Hepatocyte (in vitro differentiated cells): ENCODE measurements around the gene UQCRQ. TPM values are rescaled to one million over a fixed set of nuclear protein-coding genes. Genes with fewer than 3 reads are reported as not detected.

Experiments used
- DNase-seq: peaks from one replicate; pipeline ENCODE4 v3.0.0-alpha.2; 2016; ENCODE audit warnings: low spot score
- H2AFZ ChIP-seq: fragments of 200-600 bp; sonication (generic); 2 replicates; pipeline ENCODE4 v1.6.0; 2016; ENCODE audit warnings: antibody characterized with exemption, mild to moderate bottlenecking
- H3K27ac ChIP-seq: fragments of 200-600 bp; sonication (generic); 2 replicates; pipeline ENCODE4 v1.5.1; 2016; ENCODE audit warnings: mild to moderate bottlenecking
- H3K27me3 ChIP-seq: fragments of 200-600 bp; sonication (generic); 2 replicates; pipeline ENCODE4 v1.6.1; 2016
- H3K36me3 ChIP-seq: fragments of 200-600 bp; sonication (generic); replicated peaks from 2 replicates; pipeline ENCODE4 v1.5.1; 2016; ENCODE audit warnings: low read depth; ENCODE audit not compliant: insufficient read depth
- H3K4me1 ChIP-seq: fragments of 200-600 bp; sonication (generic); 2 replicates; pipeline ENCODE4 v1.5.1; 2016; ENCODE audit warnings: mild to moderate bottlenecking, moderate library complexity; ENCODE audit not compliant: insufficient read depth
- H3K4me2 ChIP-seq: fragments of 200-600 bp; sonication (generic); 2 replicates; pipeline ENCODE4 v1.6.0; 2016
- H3K4me3 ChIP-seq: fragments of 200-600 bp; sonication (generic); 2 replicates; pipeline ENCODE4 v1.5.1; 2016; ENCODE audit warnings: mild to moderate bottlenecking
- H3K79me2 ChIP-seq: fragments of 200-600 bp; sonication (generic); 2 replicates; pipeline ENCODE4 v1.6.0; 2017; ENCODE audit warnings: mild to moderate bottlenecking
- H3K9me2 ChIP-seq: fragments of 200-600 bp; sonication (generic); replicated peaks from 2 replicates; pipeline ENCODE4 v1.6.0; 2017; ENCODE audit warnings: mild to moderate bottlenecking; ENCODE audit not compliant: insufficient read depth
- H3K9me3 ChIP-seq: fragments of 200-600 bp; sonication (generic); 2 replicates; pipeline ENCODE4 v1.5.1; 2016; ENCODE audit warnings: low read depth, mild to moderate bottlenecking
- H4K20me1 ChIP-seq: fragments of 200-600 bp; sonication (generic); 2 replicates; pipeline ENCODE4 v1.6.0; 2016; ENCODE audit warnings: mild to moderate bottlenecking; ENCODE audit not compliant: insufficient read depth, poor library complexity, severe bottlenecking
- EZH2 ChIP-seq: fragments of 200-600 bp; sonication (generic); IDR thresholded peaks from 2 replicates; pipeline ENCODE4 v1.6.1; 2016; ENCODE audit warnings: antibody characterized with exemption, mild to moderate bottlenecking, borderline replicate concordance
- EZH2phosphoT487 ChIP-seq: fragments of 200-600 bp; sonication (generic); IDR thresholded peaks from one replicate; pipeline ENCODE4 v1.6.1; 2018; ENCODE audit warnings: antibody characterized with exemption, mild to moderate bottlenecking, low read depth, moderate library complexity; ENCODE audit not compliant: unreplicated experiment, severe bottlenecking
- WGBS: methylation state at CpG from one replicate; pipeline ENCODE4 v1.1.6; 2016; ENCODE audit warnings: low lambda C conversion rate; ENCODE audit errors: missing lambda C conversion rate; 5-methylcytosine and 5-hydroxymethylcytosine counted together
- polyA plus RNA-seq: library from polyadenylated mRNA; unstranded; fragments of >200 nt; fragmentation: Nextera tagmentation; extraction: Ambion mirVana; gene quantifications from 2 replicates; pipeline ENCODE4 v1.2.1, GENCODE V29; 2016
- total RNA-seq: library from RNA; depleted of rRNA; stranded (reverse); fragments of >200 nt; gene quantifications from 2 replicates; pipeline ENCODE4 v1.2.3, GENCODE V29; 2014
- TF ChIP-seq, protein P1 (sequence below): fragments of 200-600 bp; sonication (generic); IDR thresholded peaks from 2 replicates; pipeline ENCODE4 v1.5.1; 2016; ENCODE audit warnings: antibody characterized with exemption, mild to moderate bottlenecking; ENCODE audit not compliant: poor library complexity

Gene UQCRQ
- total and polyA plus RNA-seq, 2 experiments from 2014 or later, result 174 to 1,138 TPM

DNA sequence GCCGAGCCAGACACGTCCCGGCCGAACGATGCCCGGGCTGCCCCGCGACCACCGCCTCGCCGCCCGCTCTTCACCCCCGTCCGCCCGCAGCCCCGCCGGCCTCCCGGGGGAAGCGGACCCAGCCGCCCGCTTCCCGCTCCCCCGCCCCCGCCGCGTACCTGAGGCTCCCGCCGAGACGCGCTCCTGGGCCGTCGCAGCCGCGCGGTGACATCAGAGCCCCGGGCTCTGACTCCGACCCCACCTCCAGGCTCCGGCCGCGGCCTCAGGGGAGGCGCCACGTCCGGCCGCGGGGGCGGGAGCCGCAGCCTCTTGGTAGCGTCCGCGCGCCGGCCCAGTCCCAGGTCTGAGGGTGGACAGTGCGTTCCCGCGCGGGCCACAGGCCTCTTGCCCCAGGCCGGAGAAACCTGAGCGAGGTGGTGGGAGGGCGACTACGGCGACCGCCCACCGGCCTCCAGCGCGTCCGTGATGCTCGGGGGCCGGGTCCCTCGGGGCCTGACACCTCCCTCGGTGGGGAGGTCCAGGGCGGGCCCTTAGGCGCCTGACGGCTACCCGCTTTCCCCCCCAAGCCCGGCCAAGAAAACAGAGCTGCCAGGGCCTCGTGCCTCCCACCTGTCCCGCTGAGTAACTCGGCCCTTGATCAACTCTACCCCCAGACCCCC is 35.9 kb upstream of the UQCRQ start, which contains the start of gene SHROOM1:
TSS of gene SHROOM1 (minus strand) at position 212 of the 659 bp plus-strand sequence. CDS start 4,507 bp downstream, outside the sequence.
- Histone ChIP-seq H3K9me2 (no peaks in the 10 kb centered on the region), H2AFZ (peak within 1 kb of the TSS; percentile 72), H3K4me1 (peaks cover 10% of the 10 kb centered on the region), H4K20me1 (no peaks in the 10 kb centered on the region), H3K4me3 (peak within 1 kb of the TSS; percentile 71), H3K27ac (peak within 1 kb of the TSS; percentile 86), H3K79me2 (peaks cover 16% of the 10 kb centered on the region), H3K9me3 (no peaks in the 10 kb centered on the region), H3K27me3 (no peaks in the 10 kb centered on the region), H3K4me2 (peak within 1 kb of the TSS; percentile 88), H3K36me3 (no peaks in the 10 kb centered on the region)
- TF ChIP-seq, protein P1, sequence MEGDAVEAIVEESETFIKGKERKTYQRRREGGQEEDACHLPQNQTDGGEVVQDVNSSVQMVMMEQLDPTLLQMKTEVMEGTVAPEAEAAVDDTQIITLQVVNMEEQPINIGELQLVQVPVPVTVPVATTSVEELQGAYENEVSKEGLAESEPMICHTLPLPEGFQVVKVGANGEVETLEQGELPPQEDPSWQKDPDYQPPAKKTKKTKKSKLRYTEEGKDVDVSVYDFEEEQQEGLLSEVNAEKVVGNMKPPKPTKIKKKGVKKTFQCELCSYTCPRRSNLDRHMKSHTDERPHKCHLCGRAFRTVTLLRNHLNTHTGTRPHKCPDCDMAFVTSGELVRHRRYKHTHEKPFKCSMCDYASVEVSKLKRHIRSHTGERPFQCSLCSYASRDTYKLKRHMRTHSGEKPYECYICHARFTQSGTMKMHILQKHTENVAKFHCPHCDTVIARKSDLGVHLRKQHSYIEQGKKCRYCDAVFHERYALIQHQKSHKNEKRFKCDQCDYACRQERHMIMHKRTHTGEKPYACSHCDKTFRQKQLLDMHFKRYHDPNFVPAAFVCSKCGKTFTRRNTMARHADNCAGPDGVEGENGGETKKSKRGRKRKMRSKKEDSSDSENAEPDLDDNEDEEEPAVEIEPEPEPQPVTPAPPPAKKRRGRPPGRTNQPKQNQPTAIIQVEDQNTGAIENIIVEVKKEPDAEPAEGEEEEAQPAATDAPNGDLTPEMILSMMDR, result no peak
- TF ChIP-seq EZH2phosphoT487 (no peak), EZH2 (no peak)
- WGBS, result 4% methylated on average over 45 of the region's 78 CpGs
- DNase-seq, result peak; percentile 88

DNA sequence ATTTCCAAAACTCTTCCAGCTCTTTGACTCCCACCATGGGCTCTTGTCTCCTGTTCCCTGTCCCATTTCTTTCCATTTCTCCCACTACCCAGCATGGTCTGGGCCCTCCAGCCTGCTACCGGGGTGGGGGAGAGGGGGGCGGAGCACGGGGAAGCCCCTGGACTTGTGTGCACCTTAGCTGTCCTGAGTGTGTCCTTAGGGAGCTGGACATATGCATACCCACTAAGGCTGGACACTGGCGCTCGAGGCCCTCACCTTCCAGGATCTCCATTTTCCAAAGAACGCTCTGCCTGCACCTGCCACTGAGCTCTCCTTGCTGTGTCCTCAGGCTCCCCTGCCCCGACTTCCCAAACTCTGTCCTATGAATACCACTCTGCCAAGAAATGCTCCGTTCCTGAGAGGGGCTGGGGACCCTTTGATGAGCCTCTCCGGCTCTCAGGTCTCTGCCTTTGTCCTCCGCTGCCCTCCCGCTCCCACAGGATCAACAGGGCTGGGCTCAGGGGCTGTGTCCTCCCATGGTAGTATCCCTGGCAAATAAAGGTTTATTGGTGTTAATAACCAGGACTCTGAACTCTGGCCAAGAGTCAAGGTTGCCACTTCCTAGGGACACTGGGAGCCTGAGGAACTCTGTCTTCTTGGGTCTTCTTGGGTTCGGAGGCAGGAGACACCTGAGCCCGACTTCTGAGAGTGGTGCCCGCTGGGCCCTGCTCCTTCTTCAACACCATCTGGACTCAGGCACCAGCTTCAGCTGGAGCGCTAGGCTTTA is 35.2 kb upstream of the UQCRQ start:
- no peak for TF ChIP-seq EZH2
- no peak for TF ChIP-seq EZH2phosphoT487
- TF ChIP-seq, protein P1, result no peak
- H3K9me2 ChIP-seq, result no peaks in the 10 kb centered on the region
- 88% methylated on average over 15 of the region's 15 CpGs for WGBS
- peak overlapping the region; percentile 88 for H3K4me2 ChIP-seq
- peak overlapping the region; percentile 72 for H2AFZ ChIP-seq
- H3K4me3 ChIP-seq, result no peak overlapping the region
- peaks cover 16% of the 10 kb centered on the region for H3K79me2 ChIP-seq
- H3K36me3 ChIP-seq, result no peaks in the 10 kb centered on the region
- no peaks in the 10 kb centered on the region for H4K20me1 ChIP-seq
- no peak for DNase-seq
- peak overlapping the region; percentile 86 for H3K27ac ChIP-seq
- H3K27me3 ChIP-seq, result no peaks in the 10 kb centered on the region
- peaks cover 4% of the 10 kb centered on the region for H3K4me1 ChIP-seq
- H3K9me3 ChIP-seq, result no peaks in the 10 kb centered on the region

DNA sequence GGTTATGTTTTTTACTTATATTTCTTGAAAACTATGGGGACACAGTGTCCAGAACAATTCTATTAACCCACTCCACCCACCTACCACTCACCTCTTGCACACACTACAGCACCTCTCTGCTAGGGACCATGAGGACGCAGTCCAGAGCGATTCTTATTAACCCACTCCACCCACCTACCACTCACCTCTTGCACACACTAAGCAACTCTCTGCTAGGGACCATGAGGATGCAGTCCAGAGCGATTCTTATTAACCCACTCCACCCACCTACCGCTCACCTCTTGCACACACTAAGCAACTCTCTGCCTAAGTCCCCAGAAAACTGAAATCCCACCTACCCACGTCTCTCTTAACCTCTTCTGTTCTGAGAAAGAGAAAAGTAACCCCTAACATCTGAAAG is 33.8 kb upstream of the UQCRQ start:
- no peak overlapping the region for H3K4me2 ChIP-seq
- TF ChIP-seq EZH2 (no peak), EZH2phosphoT487 (no peak)
- TF ChIP-seq, protein P1, result no peak
- H3K4me3 ChIP-seq, result no peak overlapping the region
- no peaks in the 10 kb centered on the region for H3K36me3 ChIP-seq
- H3K9me3 ChIP-seq, result no peaks in the 10 kb centered on the region
- no peaks in the 10 kb centered on the region for H3K27me3 ChIP-seq
- H2AFZ ChIP-seq, result no peak overlapping the region
- H3K79me2 ChIP-seq, result peaks cover 16% of the 10 kb centered on the region
- H4K20me1 ChIP-seq, result no peaks in the 10 kb centered on the region
- peaks cover 8% of the 10 kb centered on the region for H3K4me1 ChIP-seq
- no peak overlapping the region for H3K27ac ChIP-seq
- H3K9me2 ChIP-seq, result no peaks in the 10 kb centered on the region
- no peak for DNase-seq
- 88% methylated on average over 5 of the region's 5 CpGs for WGBS
